Measurements from ENCODE around the gene ZFPM1.

The ZFPM1 gene

DNA sequence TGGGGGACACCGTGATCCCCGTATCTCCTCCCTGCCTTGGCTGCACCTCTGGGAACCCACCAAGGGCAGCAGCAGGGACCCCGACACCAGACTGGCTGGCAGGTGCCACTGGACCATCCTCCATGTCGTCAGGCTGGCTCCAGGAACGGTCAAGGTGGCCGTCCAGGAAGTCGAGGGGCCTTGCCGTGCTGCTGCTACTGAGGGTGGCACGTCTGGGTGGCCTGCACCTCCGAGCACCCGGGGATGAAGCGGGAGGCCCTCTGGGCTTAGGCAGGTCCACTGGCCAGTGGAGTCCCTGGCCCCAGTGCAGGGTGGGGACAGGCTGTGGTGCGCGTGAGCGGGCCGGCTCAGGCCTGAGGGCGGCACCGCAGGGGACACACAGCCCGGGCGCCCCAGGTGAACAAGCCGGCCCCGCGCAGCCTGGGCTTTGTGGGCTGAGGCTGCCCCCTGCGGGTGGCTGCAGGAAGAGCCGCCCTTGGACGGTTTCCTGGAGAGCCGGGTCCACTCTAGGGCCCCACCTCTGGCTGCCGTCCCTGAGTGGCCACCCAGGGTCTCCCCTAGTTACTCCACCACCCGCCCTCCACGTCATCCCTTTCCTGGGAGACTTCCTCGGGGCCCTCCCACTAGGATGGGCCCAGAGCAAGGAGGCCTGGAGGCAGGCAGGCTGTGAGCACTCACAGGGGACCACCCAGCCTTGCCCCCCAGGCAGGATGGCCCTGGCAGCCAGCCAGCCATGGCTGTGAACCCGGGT lies 74.3 kb downstream of the ZFPM1 start:
- no peaks in the 10 kb centered on the region for H3K9me3 ChIP-seq (ENCODE audit: control insufficient read depth in 2 of 2, low read length in 2 of 2)
- H3K9ac ChIP-seq (ENCODE audit: low read depth in 1 of 2, low read length in 2 of 2), result no peak overlapping the region
- H3K36me3 ChIP-seq (ENCODE audit: control insufficient read depth in 2 of 2, insufficient read depth in 2 of 2, low read length in 2 of 2), result no peaks in the 10 kb centered on the region
- H3K4me3 ChIP-seq (ENCODE audit: low read length in 2 of 2), result no peak overlapping the region
- no peaks in the 10 kb centered on the region for H3K27me3 ChIP-seq (ENCODE audit: control insufficient read depth in 2 of 2, insufficient read depth in 2 of 2, low read length in 2 of 2)
- peaks cover 6 to 9% of the 10 kb centered on the region in 2 donors for H3K4me1 ChIP-seq (ENCODE audit: control insufficient read depth in 2 of 2, insufficient read depth in 2 of 2, low read length in 2 of 2)
- no peak overlapping the region for H3K27ac ChIP-seq (ENCODE audit: low read depth in 2 of 2, low read length in 2 of 2)

DNA sequence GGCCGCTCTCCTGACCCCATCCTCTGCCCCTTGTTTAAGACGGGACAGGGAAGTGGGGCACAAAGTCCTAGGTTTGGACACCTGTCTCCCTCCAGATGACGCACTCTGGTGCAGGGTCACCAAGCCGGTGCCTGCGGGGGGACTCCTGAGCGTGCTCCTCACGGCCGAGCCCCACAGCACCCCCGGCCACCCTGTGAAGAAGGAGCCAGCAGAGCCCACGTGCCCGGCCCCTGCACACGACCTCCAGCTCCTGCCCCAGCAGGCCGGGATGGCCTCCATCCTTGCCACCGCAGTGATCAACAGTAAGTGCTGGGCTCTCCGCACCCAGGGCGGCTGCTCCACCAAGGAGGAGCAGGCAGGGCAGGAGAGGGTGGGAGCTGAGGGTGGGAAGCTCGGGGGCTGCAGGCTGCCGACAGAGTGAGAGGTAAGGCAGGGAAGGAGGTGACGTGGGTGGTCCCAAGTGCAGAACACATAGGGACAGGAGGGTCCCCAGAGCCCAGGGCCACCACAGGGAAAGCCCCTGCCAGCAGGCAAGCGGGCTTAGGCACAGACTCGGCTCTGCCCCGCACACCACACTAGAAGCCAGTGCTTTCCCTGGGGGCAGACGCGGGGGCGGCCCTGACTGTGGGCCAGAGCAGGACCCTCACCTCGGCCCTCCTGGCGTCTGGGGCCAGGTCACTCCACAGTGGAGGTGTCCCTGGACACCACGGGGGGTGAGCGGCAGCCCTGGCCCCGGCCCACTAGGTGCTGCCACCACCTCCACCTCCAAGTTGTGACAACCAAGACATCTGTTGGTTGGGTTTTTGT lies 75.1 kb downstream of the ZFPM1 start:
- Histone ChIP-seq H3K4me1 (ENCODE audit: control insufficient read depth in 2 of 2, insufficient read depth in 2 of 2, low read length in 2 of 2) (peaks cover 6 to 9% of the 10 kb centered on the region in 2 donors), H3K9ac (ENCODE audit: low read depth in 1 of 2, low read length in 2 of 2) (no peak overlapping the region), H3K27ac (ENCODE audit: low read depth in 2 of 2, low read length in 2 of 2) (no peak overlapping the region), H3K27me3 (ENCODE audit: control insufficient read depth in 2 of 2, insufficient read depth in 2 of 2, low read length in 2 of 2) (no peaks in the 10 kb centered on the region), H3K9me3 (ENCODE audit: control insufficient read depth in 2 of 2, low read length in 2 of 2) (no peaks in the 10 kb centered on the region), H3K36me3 (ENCODE audit: control insufficient read depth in 2 of 2, insufficient read depth in 2 of 2, low read length in 2 of 2) (no peaks in the 10 kb centered on the region), H3K4me3 (ENCODE audit: low read length in 2 of 2) (no peak overlapping the region)

DNA sequence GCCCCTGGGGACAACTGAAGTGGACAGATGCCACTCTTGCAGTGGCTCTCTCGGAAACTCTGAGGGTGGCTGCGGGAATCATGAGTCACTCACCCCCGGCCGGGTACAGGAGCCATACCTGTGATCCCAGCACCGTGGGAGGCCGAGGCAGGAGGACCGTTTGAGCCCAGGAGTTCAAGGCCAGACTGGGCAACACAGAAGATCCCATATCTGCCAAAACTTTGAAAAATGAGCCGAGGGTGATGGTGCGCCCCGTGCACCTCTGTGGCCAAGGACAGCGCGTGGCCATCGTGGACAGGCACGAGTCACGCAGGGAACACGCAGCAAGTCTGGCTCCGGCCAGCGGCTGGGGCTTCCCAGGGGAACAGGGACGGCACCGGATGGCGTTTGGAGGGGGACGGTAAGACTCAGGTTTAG lies 75.8 kb downstream of the ZFPM1 start:
- Histone ChIP-seq H3K9ac (ENCODE audit: low read depth in 1 of 2, low read length in 2 of 2) (no peak overlapping the region), H3K9me3 (ENCODE audit: control insufficient read depth in 2 of 2, low read length in 2 of 2) (no peaks in the 10 kb centered on the region), H3K36me3 (ENCODE audit: control insufficient read depth in 2 of 2, insufficient read depth in 2 of 2, low read length in 2 of 2) (no peaks in the 10 kb centered on the region), H3K27ac (ENCODE audit: low read depth in 2 of 2, low read length in 2 of 2) (no peak overlapping the region), H3K4me1 (ENCODE audit: control insufficient read depth in 2 of 2, insufficient read depth in 2 of 2, low read length in 2 of 2) (peaks cover 6 to 9% of the 10 kb centered on the region in 2 donors), H3K27me3 (ENCODE audit: control insufficient read depth in 2 of 2, insufficient read depth in 2 of 2, low read length in 2 of 2) (no peaks in the 10 kb centered on the region), H3K4me3 (ENCODE audit: low read length in 2 of 2) (no peak overlapping the region)

DNA sequence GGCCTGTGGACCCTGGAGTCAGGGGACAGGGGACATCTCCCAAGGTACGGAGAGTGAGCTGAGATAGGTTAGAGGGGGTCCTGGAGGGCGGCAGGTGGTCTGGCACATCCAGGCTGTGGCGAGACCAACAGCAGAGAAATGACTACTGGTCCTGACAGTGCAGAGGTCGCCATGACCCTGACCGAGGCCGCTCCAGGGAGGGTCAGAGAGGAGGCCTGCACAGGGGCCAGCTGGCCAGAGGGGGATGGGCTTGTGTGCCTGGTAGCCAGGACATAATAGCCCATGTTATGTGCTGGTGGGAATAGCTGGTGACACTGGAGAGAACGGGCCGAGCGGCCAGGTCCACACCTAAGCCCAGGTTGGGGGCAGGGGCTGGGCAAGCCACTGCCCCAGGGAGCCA lies 76.5 kb downstream of the ZFPM1 start:
- no peak overlapping the region for H3K4me3 ChIP-seq (ENCODE audit: low read length in 2 of 2)
- H3K36me3 ChIP-seq (ENCODE audit: control insufficient read depth in 2 of 2, insufficient read depth in 2 of 2, low read length in 2 of 2), result no peaks in the 10 kb centered on the region
- H3K27me3 ChIP-seq (ENCODE audit: control insufficient read depth in 2 of 2, insufficient read depth in 2 of 2, low read length in 2 of 2), result no peaks in the 10 kb centered on the region
- no peak overlapping the region for H3K9ac ChIP-seq (ENCODE audit: low read depth in 1 of 2, low read length in 2 of 2)
- H3K27ac ChIP-seq (ENCODE audit: low read depth in 2 of 2, low read length in 2 of 2), result no peak overlapping the region
- H3K9me3 ChIP-seq (ENCODE audit: control insufficient read depth in 2 of 2, low read length in 2 of 2), result no peaks in the 10 kb centered on the region
- H3K4me1 ChIP-seq (ENCODE audit: control insufficient read depth in 2 of 2, insufficient read depth in 2 of 2, low read length in 2 of 2), result peaks cover 6 to 9% of the 10 kb centered on the region in 2 donors

DNA sequence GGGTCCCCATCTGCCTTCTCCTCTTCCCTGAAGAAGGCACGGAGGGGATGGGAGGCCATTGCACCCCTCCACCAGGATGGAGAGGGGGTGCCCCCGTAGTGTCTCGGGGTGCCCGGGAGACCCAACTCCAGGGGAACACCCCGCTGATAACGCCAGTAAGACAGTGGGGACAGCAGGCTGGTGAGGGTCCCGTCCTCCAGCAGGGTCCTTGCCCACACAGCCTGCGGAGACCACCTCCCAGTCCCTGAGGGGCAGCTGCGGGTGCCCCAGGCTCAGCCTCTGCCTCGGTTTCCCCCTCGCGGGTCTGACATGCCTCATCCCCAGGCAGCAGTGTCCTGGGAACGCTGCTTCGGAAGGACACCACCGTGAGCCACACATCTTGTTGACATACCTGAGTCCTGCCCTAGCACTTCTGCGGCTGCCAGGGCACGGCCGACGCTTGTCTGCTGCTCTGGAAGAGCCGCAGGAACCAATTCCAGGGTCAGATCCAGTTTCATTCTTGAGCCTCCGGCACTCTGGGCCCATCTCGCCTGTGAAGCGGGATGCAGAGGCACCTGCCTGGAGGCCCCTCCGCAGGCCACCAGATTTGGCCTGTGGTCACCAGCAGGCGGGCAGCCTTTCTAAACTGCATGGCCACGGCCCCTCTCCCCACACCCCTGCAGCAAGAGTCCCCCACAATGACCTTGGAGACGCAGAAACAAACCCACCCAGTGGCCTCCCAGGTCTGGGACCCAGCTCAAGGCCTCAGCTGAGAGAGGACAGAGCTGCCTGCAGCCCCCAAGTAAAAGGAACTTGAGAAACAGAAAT lies 77.2 kb downstream of the ZFPM1 start:
- H3K4me3 ChIP-seq (ENCODE audit: low read length in 2 of 2), result no peak overlapping the region
- H3K4me1 ChIP-seq (ENCODE audit: control insufficient read depth in 2 of 2, insufficient read depth in 2 of 2, low read length in 2 of 2), result peaks cover 8 to 14% of the 10 kb centered on the region in 2 donors
- no peaks in the 10 kb centered on the region for H3K27me3 ChIP-seq (ENCODE audit: control insufficient read depth in 2 of 2, insufficient read depth in 2 of 2, low read length in 2 of 2)
- H3K9ac ChIP-seq (ENCODE audit: low read depth in 1 of 2, low read length in 2 of 2), result no peak overlapping the region
- no peaks in the 10 kb centered on the region for H3K9me3 ChIP-seq (ENCODE audit: control insufficient read depth in 2 of 2, low read length in 2 of 2)
- no peaks in the 10 kb centered on the region for H3K36me3 ChIP-seq (ENCODE audit: control insufficient read depth in 2 of 2, insufficient read depth in 2 of 2, low read length in 2 of 2)
- H3K27ac ChIP-seq (ENCODE audit: low read depth in 2 of 2, low read length in 2 of 2), result no peak overlapping the region

DNA sequence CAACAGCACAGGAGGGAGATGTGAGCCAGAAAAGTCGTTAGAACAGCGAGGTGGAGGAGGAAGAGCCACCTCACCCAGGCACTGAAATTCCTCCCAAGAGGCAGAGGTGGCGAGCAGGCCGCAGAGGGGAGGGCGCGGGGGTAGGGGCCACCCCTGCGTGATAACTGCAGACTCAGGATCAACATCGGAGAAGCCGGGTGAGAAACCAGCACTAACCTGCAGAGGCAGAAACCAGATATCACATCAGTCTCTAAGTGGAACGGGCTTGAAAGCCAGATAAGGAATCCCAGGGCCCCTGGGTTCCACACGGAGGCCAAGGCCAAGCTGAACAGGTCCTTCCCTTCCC lies 77.8 kb downstream of the ZFPM1 start:
- no peaks in the 10 kb centered on the region for H3K9me3 ChIP-seq (ENCODE audit: control insufficient read depth in 2 of 2, low read length in 2 of 2)
- H3K27ac ChIP-seq (ENCODE audit: low read depth in 2 of 2, low read length in 2 of 2), result no peak overlapping the region
- H3K36me3 ChIP-seq (ENCODE audit: control insufficient read depth in 2 of 2, insufficient read depth in 2 of 2, low read length in 2 of 2), result no peaks in the 10 kb centered on the region
- no peaks in the 10 kb centered on the region for H3K27me3 ChIP-seq (ENCODE audit: control insufficient read depth in 2 of 2, insufficient read depth in 2 of 2, low read length in 2 of 2)
- no peak overlapping the region for H3K4me3 ChIP-seq (ENCODE audit: low read length in 2 of 2)
- H3K9ac ChIP-seq (ENCODE audit: low read depth in 1 of 2, low read length in 2 of 2), result no peak overlapping the region
- H3K4me1 ChIP-seq (ENCODE audit: control insufficient read depth in 2 of 2, insufficient read depth in 2 of 2, low read length in 2 of 2), result peaks cover 7 to 10% of the 10 kb centered on the region in 2 donors

DNA sequence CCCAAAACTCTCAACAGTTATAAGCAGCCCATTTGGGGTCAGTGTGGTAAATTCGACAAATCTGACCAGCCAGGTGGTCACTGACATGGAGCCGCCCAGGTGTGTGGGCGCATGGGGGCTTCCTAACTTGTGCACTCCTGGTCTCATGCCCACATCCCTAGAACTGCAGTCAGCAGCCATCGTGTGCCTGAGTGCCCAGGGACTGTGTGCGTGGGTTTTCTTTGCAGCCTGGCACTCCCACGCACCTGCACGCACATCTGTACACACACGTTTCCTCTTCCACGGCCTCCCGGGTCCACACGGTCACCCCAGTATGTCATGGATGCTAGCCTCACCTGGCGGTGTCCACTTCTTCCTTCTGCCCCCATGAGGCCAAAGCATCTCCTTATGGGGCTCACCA lies 78.3 kb downstream of the ZFPM1 start:
- no peaks in the 10 kb centered on the region for H3K9me3 ChIP-seq (ENCODE audit: control insufficient read depth in 2 of 2, low read length in 2 of 2)
- H3K4me1 ChIP-seq (ENCODE audit: control insufficient read depth in 2 of 2, insufficient read depth in 2 of 2, low read length in 2 of 2), result peaks cover 7 to 10% of the 10 kb centered on the region in 2 donors
- no peak overlapping the region for H3K4me3 ChIP-seq (ENCODE audit: low read length in 2 of 2)
- H3K36me3 ChIP-seq (ENCODE audit: control insufficient read depth in 2 of 2, insufficient read depth in 2 of 2, low read length in 2 of 2), result no peaks in the 10 kb centered on the region
- no peak overlapping the region for H3K27ac ChIP-seq (ENCODE audit: low read depth in 2 of 2, low read length in 2 of 2)
- no peaks in the 10 kb centered on the region for H3K27me3 ChIP-seq (ENCODE audit: control insufficient read depth in 2 of 2, insufficient read depth in 2 of 2, low read length in 2 of 2)
- H3K9ac ChIP-seq (ENCODE audit: low read depth in 1 of 2, low read length in 2 of 2), result no peak overlapping the region

DNA sequence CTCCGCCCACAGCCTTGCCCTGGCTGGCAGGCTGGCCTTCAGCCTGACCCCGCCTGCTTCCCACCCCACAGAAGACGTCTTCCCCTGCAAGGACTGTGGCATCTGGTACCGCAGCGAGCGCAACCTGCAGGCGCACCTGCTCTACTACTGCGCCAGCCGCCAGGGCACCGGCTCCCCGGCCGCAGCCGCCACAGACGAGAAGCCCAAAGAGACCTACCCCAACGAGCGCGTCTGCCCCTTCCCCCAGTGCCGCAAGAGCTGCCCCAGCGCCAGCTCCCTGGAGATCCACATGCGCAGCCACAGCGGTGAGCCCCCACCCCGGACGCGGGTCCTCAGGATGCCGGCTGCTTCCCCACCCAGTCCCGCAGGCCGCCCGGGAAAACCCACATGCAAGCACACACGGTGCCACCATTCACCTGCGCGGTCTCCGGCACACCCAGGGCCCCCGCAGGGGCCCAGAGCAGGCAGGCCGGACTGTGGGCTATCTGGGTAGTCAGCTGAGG lies 78.9 kb downstream of the ZFPM1 start:
- Histone ChIP-seq H3K4me3 (ENCODE audit: low read length in 2 of 2) (no peak overlapping the region), H3K27me3 (ENCODE audit: control insufficient read depth in 2 of 2, insufficient read depth in 2 of 2, low read length in 2 of 2) (no peaks in the 10 kb centered on the region), H3K4me1 (ENCODE audit: control insufficient read depth in 2 of 2, insufficient read depth in 2 of 2, low read length in 2 of 2) (peaks cover 7 to 9% of the 10 kb centered on the region in 2 donors), H3K9me3 (ENCODE audit: control insufficient read depth in 2 of 2, low read length in 2 of 2) (no peaks in the 10 kb centered on the region), H3K9ac (ENCODE audit: low read depth in 1 of 2, low read length in 2 of 2) (no peak overlapping the region), H3K36me3 (ENCODE audit: control insufficient read depth in 2 of 2, insufficient read depth in 2 of 2, low read length in 2 of 2) (no peaks in the 10 kb centered on the region), H3K27ac (ENCODE audit: low read depth in 2 of 2, low read length in 2 of 2) (no peak overlapping the region)

DNA sequence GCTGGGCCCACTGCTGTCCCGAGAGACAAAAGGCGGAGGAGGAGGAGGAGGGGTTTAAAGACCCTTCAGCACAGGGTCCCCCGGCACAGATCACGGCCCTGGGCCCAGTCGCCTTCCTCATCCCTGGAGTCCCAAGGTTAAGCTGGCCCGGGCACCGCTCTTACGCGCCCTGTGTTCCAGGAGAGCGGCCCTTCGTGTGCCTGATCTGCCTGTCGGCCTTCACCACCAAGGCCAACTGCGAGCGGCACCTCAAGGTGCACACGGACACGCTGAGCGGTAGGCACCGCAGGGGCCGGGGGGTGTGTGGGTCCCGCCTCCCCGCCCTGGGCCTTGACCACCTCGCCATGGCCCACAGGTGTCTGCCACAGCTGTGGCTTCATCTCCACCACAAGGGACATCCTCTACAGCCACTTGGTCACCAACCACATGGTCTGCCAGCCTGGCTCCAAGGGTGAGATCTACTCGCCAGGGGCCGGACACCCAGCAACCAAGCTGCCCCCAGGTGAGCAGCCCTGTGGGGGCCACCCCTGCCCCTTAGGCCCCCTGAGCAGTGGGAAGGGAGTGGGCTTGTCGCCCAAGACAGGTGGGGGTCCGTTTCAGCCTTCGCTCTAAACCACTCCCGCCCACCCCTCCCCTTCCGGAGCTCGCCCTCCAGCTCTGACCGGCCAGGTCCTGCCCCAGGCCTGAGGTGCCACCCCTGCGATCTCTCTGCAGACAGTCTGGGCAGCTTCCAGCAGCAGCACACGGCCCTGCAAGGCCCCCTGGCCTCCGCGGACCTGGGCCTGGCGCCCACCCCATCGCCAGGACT lies 79.6 kb downstream of the ZFPM1 start:
- Histone ChIP-seq H3K4me3 (ENCODE audit: low read length in 2 of 2) (no peak overlapping the region), H3K9ac (ENCODE audit: low read depth in 1 of 2, low read length in 2 of 2) (peak overlapping the region in 1 of 2 donors; percentile 16), H3K27me3 (ENCODE audit: control insufficient read depth in 2 of 2, insufficient read depth in 2 of 2, low read length in 2 of 2) (no peaks in the 10 kb centered on the region), H3K4me1 (ENCODE audit: control insufficient read depth in 2 of 2, insufficient read depth in 2 of 2, low read length in 2 of 2) (peaks cover 5 to 7% of the 10 kb centered on the region in 2 donors), H3K9me3 (ENCODE audit: control insufficient read depth in 2 of 2, low read length in 2 of 2) (no peaks in the 10 kb centered on the region), H3K27ac (ENCODE audit: low read depth in 2 of 2, low read length in 2 of 2) (no peak overlapping the region), H3K36me3 (ENCODE audit: control insufficient read depth in 2 of 2, insufficient read depth in 2 of 2, low read length in 2 of 2) (no peaks in the 10 kb centered on the region)

Measured in mucosa of rectum (tissue), 2 donors.